NCI-H510A (cell line): ENCODE data around the gene OR8B3.
"Not testable (repeated sequence)": the region's sequence is repeated elsewhere in the genome, so short reads cannot be mapped to it uniquely, and the experiment has no call there.

Source experiments
- DNase-seq: peaks from one replicate; lab custom pipeline; 2025; lab: John Stamatoyannopoulos, UW

The OR8B3 gene, protein sequence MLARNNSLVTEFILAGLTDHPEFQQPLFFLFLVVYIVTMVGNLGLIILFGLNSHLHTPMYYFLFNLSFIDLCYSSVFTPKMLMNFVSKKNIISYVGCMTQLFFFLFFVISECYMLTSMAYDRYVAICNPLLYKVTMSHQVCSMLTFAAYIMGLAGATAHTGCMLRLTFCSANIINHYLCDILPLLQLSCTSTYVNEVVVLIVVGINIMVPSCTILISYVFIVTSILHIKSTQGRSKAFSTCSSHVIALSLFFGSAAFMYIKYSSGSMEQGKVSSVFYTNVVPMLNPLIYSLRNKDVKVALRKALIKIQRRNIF

DNA sequence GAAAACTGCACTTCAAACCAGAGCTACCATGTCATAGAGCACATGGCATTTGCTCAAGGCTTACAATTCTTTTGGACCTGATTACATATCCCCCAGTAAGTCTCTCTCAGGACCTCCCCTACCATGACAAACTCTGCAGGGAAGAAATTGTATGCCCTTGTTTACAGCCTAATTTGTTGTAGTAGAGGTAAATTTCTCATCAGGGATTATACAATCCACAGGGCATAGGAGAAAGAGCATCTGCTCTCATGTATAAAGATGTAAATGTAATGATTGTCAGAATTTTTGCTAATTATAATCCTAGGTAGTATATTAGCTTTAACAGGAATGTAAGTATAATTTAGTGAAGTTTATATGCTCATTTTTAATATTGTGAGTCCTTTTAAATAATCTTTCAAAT lies at the start of gene OR8B3:
Gene OR8B3, minus strand, starts transcription at position 101 of the 400 bp plus-strand sequence. CDS start 1,673 bp downstream, outside the sequence.
- no peak for DNase-seq

DNA sequence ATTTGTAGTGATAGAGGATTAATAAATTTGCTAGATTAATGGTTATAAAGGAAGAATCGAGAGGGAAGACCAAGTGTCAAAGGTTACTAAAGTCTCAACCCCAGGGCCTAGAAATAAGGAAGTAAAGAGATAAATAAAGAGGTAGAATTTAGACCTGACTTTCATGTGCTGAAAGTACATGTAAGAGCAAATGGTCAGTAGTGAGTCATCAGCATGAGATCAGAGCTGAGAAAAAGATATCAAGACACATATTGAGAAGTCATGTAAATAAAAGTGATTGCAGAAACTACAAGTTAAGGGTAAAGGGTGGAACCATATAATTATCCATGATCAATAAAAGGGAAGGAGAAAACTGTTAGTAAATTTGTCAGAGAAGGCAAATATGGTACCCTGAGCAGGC lies 48.1 kb upstream of the OR8B3 start:
- no peak for DNase-seq

DNA sequence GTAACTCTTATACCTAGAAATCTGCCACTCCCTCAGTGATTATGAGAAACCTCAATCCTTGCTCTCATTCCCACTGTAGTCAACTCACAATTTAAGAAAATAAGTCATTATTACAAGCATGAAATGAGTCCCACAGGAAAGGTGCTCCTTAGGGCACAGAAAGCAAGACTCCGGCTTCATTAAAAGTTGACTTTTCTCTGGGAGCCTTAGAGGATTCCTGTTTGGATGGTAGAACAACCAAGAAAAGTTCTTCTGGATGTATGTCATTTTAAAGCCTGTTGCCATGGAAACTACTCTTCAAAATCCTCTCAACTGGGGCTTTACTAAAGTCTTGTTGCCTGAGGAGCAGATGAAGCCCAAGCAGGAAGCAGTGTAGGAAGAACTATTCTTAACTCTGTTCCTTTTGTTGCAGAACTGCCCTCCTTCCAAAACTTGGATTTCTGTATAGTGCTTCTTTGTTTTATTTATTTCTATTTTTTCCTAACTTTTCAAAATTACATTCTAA lies 46.9 kb upstream of the OR8B3 start, which contains the start of gene OR8B8:
Gene OR8B8, minus strand, starts transcription at position 51 of the 505 bp plus-strand sequence. CDS start 4,611 bp downstream, outside the sequence.
- DNase-seq: no peak

DNA sequence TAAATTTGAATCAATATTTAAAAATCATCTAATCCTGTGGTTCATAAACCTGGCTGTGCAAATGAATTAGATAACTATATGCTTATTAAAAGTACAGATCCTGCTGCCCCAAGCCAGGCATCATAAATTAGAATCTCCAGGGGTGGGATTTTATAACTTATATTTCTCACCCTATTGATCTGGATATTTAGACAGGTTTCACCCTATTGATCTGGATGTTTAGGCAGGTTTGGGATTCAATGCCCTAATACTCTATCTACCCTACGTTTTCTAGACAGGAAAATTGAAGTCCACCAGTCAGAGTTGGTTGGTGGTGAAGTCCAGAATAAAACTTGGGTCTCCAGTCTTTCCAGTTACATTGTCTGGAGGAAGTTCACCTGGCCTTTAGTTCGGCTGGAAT lies 44.0 kb upstream of the OR8B3 start:
- DNase-seq: no peak

DNA sequence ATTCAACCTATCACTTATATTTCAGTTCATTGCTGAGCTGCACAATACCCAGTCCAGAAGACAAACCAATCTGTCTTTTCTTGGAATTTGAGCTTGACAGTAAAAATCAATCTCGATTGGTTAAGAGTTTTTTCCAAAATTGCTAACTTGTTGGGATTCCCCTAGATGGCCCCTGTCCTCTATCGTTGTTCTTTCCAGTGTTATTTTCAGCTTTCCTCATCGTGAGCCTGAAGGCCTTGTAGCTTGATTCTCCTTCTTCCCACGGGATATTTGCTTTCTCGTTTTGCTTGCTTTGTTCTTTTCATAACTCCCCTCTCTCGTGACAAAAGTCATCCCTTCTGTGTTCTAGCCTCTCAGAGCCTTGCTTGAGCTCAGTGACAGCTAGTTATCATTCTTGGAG lies 43.6 kb upstream of the OR8B3 start:
- DNase-seq: no peak

DNA sequence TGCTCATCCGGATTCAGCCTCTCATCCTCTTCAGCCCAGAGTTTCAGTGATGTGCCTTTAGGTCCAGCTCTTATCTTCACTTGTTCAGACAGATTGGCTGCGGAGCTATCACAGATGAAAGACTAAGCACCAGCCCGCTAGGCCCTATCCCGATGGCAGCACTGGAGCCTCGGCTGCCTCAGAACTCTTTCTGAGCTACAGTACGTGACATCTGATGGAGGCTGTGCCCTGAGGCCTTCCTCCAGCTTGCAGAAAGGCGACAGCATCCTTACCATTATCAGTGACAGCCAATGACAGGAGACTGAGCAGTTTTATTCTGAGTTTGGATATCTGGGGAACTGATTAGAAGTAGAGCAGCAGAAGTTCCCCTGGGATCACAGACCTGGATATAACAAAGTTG lies 42.7 kb upstream of the OR8B3 start:
- DNase-seq: no peak

DNA sequence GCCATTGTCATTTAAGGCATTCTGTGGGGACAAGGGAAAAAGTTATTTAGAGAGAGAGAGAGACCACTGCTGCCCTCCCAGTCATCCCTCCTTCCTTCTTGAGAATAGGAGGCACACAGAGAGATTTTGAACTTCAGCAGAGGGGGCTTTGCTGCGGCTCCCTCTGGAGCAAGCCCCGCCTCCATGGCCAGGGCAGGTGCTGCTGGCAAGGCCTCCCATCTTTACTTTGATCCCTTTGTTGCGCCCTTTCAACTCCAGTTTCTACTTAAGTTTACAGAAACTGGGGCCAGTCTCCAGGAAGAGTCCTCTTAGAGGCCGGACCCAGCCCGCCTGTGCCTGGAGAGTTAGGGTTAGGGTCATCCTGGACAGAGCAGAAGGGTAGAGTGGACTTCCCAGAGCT lies 42.3 kb upstream of the OR8B3 start:
- DNase-seq: no peak

DNA sequence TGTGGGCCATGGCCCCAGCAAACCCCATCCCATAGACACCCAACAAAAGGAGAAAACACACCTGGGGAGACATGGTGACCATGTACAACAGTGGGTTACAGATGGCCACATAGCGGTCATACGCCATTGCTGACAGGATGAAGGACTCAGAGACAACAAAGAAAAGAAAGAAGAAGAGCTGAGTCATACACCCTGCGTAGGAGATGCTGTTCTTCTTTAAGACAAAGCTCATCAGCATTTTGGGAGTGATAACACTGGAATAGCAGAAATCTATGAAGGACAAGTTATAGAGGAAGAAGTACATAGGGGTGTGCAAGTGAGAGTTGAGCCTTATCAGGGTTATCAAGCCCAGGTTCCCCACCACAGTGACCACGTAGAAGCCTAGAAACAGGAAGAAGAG lies 41.8 kb upstream of the OR8B3 start:
- no peak for DNase-seq

DNA sequence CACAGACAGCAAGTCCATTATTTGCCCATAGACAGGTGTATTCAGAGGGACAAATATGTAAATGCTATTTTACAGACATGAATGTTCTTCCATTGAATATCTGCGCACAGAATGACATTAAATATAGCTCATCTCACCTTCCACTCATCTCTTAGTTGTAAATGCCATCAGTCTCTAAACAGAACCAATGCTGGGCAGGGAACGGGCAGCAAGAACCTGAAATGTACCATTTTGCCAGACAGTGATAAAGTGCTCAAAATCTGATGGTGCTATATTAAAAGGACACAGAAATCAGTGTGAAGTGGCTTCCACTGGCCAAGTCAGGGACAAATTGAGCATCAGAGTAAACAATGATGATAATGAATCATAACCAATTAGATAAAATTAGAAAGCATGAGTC lies 35.9 kb upstream of the OR8B3 start:
- no peak for DNase-seq

DNA sequence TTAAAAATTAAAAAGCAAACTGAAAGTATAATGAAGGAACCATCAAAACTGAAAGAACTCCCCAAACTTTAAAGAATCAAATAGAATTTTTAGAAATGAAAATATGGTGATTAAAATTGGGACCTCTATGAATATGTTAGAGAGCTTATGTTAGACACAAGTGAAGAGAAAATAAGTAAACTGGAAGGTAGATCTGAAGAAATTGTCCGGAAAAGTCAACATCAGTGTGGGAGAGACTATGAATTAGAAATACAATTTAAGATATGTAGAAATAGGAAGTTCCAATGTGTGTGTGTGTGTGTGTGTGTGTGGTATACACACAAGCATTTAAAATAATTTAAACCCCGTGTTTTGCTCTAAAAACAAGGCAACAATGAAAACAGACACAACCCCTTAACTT lies 30.8 kb upstream of the OR8B3 start:
- no peak for DNase-seq

DNA sequence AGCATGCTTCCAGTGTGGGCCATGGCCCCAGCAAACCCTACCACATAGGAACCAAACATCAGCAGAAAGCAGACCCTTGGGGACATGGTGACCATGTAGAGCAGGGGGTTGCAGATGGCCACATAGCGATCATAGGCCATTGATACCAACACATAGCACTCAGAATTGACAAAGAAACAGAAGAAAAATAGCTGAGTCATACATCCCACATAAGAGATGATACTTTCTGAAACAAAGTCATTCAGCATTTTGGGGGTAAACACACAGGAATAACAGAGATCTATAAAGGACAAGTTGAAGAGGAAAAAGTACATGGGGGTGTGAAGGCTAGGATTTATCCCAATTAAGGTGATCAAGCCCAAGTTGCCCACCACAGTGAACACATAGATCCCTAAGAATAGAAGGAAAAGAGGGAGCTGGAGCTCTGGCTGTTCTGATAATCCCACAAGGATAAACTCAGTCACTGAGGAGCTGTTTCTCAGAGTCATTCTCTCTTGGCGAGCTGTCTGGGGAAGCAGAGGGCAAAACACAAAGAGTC lies 25.6 kb upstream of the OR8B3 start, which contains the start of gene OR8B4:
Gene OR8B4, minus strand, starts transcription at position 488 of the 538 bp plus-strand sequence. Its CDS starts 0 bp downstream, at position 488.
- DNase-seq: no peak

DNA sequence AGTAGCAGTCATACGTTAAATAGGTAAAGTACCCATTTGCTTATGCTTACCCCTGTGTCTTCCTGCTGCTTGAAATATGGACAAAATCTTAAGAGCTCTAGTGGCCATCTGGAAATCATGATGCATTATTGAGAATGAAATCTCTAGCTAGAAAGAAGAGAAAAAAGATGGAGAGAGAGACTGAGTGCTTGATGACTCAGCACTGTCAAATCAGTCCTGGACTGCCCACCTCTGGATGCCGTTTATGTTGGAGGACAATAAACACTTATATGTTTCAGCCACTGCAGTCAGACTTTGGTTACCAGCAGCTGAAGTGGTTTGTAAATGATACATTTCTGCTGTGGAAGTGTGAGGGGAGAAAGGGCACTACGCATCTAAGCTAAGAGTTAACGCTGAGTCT lies 22.2 kb upstream of the OR8B3 start:
- DNase-seq: no peak

DNA sequence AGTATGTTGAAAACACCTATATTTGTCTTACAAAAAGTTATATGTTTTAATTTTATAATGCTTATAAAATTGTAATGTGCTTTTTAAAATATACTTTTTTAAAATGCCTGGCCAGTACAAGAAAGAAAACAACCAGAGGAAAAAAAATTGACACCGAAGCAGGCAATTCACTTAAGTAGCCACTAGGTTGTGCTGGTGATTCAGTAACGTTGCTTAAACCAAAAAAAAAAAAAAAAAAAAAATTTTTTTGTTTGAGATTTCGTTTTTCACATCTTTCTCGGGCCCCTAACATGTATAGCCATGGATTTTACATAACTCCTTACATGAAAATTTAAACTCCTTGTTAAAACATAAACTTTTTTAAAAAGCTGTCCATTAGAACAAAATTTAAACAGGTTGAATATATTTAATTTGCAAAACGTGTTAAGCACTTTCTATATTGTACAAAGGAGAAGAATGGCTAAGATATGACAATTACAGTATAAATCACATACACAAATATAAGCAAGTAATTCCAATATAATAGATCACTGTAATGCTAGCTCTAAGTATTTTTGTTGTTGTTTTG lies 16.6 kb upstream of the OR8B3 start:
- no peak for DNase-seq

DNA sequence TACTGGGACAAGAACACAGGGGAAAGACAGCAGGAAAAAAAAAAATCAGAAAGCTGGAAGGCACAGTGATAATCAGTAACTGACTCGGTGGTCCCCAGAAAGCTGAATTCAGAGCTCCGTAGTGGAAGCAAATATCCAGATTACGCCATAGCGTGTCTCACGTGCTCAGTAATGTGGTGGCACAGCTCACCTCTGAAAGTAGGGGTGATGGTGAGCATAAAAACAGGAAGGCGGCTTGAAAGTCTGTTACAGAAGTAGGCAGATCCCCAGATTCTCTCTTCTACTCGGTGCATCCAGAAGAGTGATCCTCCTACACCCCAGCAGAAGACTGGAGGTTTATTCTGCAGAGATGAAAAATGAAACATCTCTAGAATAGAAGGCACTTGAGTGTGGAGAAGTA lies 11.1 kb upstream of the OR8B3 start:
- DNase-seq: no peak

DNA sequence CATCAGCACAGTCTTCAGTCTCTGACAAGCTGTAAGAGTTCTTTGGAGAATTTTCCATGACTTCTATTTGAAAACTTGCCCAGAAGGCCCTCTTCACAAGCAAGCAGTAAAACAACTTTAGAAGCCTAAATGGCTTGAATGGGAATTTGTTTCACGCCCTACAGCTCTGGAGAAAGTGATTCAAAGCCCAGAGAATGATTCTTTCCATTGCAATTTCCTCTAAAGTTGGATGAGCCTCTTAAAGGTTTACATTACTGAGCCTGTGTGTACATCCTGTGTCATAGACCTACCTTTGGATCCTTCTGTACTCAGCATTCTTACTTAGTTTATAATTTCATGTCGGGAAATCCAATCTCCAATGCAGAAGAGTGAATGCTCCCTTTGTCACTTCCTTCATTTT lies 6.8 kb upstream of the OR8B3 start:
- DNase-seq: no peak

DNA sequence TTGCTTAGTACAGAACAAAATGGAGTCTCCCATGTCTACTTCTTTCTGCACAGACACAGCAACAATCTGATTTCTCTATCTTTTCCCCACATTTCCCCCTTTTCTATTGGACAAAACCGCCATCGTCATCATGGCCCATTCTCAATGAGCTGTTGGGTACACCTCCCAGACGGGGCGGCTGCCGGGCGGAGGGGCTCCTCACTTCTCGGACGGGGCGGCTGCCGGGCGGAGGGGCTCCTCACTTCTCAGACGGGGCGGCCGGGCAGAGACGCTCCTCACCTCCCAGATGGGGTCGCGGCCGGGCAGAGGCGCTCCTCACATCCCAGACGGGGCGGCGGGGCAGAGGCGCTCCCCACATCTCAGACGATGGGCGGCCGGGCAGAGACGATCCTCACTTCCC lies 4.4 kb upstream of the OR8B3 start:
- DNase-seq: not testable (repeated sequence)

DNA sequence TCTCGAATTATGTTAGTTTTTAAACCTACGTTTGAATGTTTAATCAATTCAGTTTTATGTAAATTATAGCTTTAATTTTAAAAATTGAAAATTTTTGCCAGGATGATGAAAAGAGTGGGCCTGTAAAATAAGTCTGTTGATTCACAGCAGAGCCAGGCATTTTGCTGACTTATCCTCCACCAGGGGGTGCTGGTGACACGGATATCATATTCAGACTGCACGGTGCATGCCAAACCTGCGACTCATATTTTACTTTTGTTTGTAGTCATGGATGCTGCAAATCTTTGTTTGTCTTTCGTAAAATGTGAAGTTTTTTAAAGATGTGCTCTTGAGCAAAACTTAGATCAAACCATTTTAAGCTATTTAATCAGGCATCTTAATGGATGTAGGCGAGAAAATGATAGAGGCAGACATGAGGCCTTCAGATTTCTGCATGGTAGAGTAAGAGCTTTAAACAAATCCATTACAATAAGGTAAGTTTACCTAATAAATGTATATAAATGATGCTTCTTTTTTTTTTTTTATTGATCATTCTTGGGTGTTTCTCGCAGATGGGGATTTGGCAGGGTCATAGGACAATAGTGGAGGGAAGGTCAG lies 3.6 kb upstream of the OR8B3 start:
- DNase-seq: no peak

DNA sequence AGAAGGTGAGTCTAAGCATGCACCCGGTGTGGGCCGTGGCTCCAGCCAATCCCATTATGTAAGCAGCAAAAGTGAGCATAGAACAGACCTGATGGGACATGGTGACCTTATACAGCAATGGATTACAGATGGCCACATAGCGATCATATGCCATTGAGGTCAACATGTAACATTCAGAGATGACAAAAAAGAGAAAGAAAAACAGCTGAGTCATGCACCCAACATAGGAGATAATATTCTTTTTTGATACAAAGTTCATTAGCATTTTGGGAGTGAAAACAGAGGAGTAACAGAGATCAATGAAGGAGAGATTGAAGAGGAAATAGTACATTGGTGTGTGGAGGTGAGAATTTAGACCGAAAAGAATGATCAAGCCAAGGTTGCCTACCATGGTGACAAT lies 2.0 kb downstream of the OR8B3 start:
- DNase-seq: not testable (repeated sequence)

DNA sequence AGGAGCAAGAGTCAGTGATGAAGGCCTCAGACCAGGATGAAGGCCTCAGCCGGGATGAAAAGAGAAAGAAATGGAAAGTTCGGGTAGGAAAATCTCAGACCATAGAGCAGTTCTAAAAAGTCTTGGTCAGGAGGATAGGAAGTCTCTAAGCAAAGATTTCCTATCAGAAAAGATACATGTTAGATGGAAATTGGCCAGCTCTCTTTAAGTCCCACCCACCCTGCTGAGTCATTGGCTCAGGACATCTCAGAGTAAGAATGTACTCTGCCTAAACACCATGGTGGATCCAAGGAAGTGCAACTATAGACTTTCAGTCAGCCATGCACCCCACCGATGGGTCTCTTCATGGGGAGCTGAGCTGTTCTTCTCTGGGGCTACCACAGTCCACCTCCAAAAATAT lies 4.4 kb downstream of the OR8B3 start:
- DNase-seq: no peak

DNA sequence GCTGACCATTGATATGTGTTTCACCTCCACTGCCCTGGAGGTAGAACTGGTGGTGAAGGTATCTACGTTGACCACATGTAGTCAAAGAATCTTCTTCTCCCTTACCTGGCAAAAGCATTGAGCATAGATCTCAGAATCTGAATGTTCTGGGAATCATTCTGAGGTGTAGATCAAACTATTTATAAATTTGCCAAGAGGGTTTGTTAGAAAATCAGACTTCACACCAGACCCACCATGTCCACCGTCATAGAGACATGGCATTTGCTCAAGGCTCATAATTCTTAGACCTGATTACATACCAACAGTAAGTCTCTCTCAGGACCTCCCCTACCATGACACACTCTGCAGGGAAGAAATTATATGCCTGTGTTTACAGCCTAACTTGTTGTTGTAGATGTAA lies 14.4 kb downstream of the OR8B3 start, which contains the start of gene OR8B2:
Gene OR8B2, minus strand, starts transcription at position 101 of the 400 bp plus-strand sequence. CDS start 1,156 bp downstream, outside the sequence.
- no peak for DNase-seq

DNA sequence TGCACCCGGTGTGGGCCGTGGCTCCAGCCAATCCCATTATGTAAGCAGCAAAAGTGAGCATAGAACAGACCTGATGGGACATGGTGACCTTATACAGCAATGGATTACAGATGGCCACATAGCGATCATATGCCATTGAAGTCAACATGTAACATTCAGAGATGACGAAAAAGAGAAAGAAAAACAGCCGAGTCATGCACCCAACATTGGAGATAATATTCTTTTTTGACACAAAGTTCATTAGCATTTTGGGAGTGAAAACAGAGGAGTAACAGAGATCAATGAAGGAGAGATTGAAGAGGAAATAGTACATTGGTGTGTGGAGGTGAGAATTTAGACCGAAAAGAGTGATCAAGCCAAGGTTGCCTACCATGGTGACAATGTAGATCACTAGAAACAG lies 16.0 kb downstream of the OR8B3 start:
- DNase-seq: not testable (repeated sequence)

DNA sequence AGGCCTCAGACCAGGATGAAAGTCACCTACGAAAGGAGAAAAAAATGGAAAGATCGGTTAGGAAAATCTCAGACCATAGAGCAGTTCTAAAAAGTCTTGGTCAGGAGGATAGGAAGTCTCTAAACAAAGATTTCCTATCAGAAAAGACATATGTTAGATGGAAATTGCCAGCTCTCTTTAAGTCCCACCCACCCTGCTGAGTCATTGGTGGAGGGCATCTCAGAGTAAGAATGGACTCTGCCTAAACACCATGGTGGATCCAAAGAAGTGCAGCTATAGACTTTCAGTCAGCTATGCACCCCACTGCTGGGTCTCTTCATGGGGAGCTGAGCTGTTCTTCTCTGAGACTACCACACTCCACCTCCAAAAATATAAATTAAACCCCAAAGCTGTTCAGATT lies 18.2 kb downstream of the OR8B3 start:
- DNase-seq: no peak

DNA sequence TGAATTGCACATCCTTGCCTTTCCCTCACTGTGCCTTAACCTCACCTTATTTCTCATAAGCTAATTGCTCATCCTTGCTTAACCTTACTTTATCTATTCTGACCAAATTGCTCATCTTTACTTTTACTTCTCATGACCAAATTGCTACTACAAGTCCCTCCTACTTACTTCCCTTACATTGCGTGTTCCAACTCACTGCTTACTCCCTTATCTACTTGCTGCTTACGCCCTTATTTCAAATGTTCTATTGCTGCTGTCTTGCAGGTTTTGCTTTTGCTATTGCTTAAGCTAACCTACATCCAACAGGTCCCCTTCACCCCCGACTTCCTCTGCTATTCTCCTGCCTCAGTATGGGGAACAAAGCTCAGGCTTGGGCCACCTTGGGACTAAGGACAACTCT lies 22.5 kb downstream of the OR8B3 start:
- no peak for DNase-seq
